CD14-positive monocyte (primary cell): ENCODE results near the gene SPHK1. TPM values are rescaled to one million over a fixed set of nuclear protein-coding genes. Genes with fewer than 3 reads are reported as not detected.

Experiments
- DNase-seq, 3 donors: peaks; one replicate each; pipeline ENCODE4 v3.0.0-alpha.2; 2011 to 2022
- H2AFZ ChIP-seq: 2 replicates; pipeline ENCODE4 v1.6.0; 2012; ENCODE audit warnings: mild to moderate bottlenecking, low read depth, low read length, inconsistent platforms; ENCODE audit not compliant: insufficient read depth, poor library complexity, severe bottlenecking
- H3K27ac ChIP-seq, 2 donors: 1 replicate in 1 of 2; 2 replicates in 1 of 2; pipeline ENCODE4 v1.5.1; 2012 to 2013; ENCODE audit warnings: low read length in 2 of 2, control low read depth in 1 of 2, inconsistent platforms in 1 of 2, low read depth in 1 of 2, mild to moderate bottlenecking in 1 of 2
- H3K27me3 ChIP-seq, 2 donors: one replicate each; pipeline versions ENCODE4 v1.6.0 to v1.6.1; 2011 to 2013; ENCODE audit warnings: low read length in 2 of 2; ENCODE audit not compliant: control insufficient read depth in 2 of 2, insufficient read depth in 2 of 2
- H3K36me3 ChIP-seq, 2 donors: replicated peaks in 1 of 2; 1 replicate in 1 of 2; 2 replicates in 1 of 2; pipeline versions ENCODE4 v1.5.1 to v1.6.1; 2012 to 2013; ENCODE audit warnings: low read length in 2 of 2, control low read depth in 1 of 2, inconsistent platforms in 1 of 2, mild to moderate bottlenecking in 1 of 2; ENCODE audit not compliant: insufficient read depth in 2 of 2, control insufficient read depth in 1 of 2
- H3K4me1 ChIP-seq, 2 donors: 1 replicate in 1 of 2; 2 replicates in 1 of 2; pipeline versions ENCODE4 v1.5.1 to v1.6.1; 2012 to 2013; ENCODE audit warnings: low read length in 2 of 2, control low read depth in 1 of 2, inconsistent platforms in 1 of 2, mild to moderate bottlenecking in 1 of 2, moderate library complexity in 1 of 2; ENCODE audit not compliant: insufficient read depth in 2 of 2, control insufficient read depth in 1 of 2
- H3K4me2 ChIP-seq: replicated peaks from 2 replicates; pipeline ENCODE3; 2012; ENCODE audit warnings: low read length, moderate library complexity, mild to moderate bottlenecking; ENCODE audit not compliant: poor library complexity, severe bottlenecking; ENCODE audit errors: extremely low read depth
- H3K4me3 ChIP-seq, 3 experiments: fragments of 200-600 bp in 1 of 3; sonication (generic) in 1 of 3; replicated peaks in 1 of 3; 1 replicate in 2 of 3; 2 replicates in 1 of 3; pipeline ENCODE4 v1.5.1; 2011 to 2013; ENCODE audit warnings: low read length in 3 of 3, mild to moderate bottlenecking in 3 of 3, control low read depth in 2 of 3, low read depth in 2 of 3, inconsistent platforms in 1 of 3, moderate library complexity in 1 of 3
- H3K79me2 ChIP-seq: 2 replicates; pipeline ENCODE4 v1.6.0; 2012; ENCODE audit warnings: mild to moderate bottlenecking, control low read depth, inconsistent platforms, low read length, moderate library complexity; ENCODE audit not compliant: insufficient read depth
- H3K9ac ChIP-seq: 2 replicates; pipeline ENCODE4 v1.6.0; 2017; ENCODE audit warnings: low read length, mild to moderate bottlenecking; ENCODE audit not compliant: insufficient read depth, poor library complexity, severe bottlenecking
- H3K9me3 ChIP-seq, 2 donors: replicated peaks in 1 of 2; 1 replicate in 1 of 2; 2 replicates in 1 of 2; pipeline versions ENCODE4 v1.5.1 to v1.6.1; 2012 to 2013; ENCODE audit warnings: low read length in 2 of 2, control low read depth in 1 of 2; ENCODE audit not compliant: control insufficient read depth in 1 of 2, insufficient read depth in 1 of 2
- H4K20me1 ChIP-seq: 2 replicates; pipeline ENCODE4 v1.6.0; 2012; ENCODE audit warnings: mild to moderate bottlenecking, low read length, control low read depth, moderate library complexity; ENCODE audit not compliant: insufficient read depth
- H3K27ac Mint-ChIP-seq, 7 donors: one replicate each; pipeline ENCODE4 v1.8.0; 2020; ENCODE audit warnings: mild to moderate bottlenecking in 7 of 7, mixed read lengths in 7 of 7, moderate library complexity in 6 of 7, inconsistent platforms in 2 of 7
- H3K27me3 Mint-ChIP-seq, 3 donors: one replicate each; pipeline ENCODE4 v1.8.0; 2021 to 2022; ENCODE audit warnings: low read depth in 3 of 3, mild to moderate bottlenecking in 3 of 3, mixed read lengths in 3 of 3, moderate library complexity in 3 of 3, inconsistent platforms in 1 of 3
- H3K36me3 Mint-ChIP-seq, 2 donors: one replicate each; pipeline ENCODE4 v1.8.0; 2020; ENCODE audit warnings: mixed read lengths in 2 of 2, inconsistent platforms in 1 of 2, mild to moderate bottlenecking in 1 of 2
- H3K4me1 Mint-ChIP-seq: one replicate; pipeline ENCODE4 v1.8.0; 2020; ENCODE audit warnings: mild to moderate bottlenecking, mixed read lengths
- H3K4me3 Mint-ChIP-seq, 2 donors: one replicate each; pipeline ENCODE4 v1.8.0; 2020; ENCODE audit warnings: mild to moderate bottlenecking in 2 of 2, mixed read lengths in 2 of 2, moderate library complexity in 1 of 2
- H3K9me3 Mint-ChIP-seq, 7 donors: one replicate each; pipeline ENCODE4 v1.8.0; 2020 to 2022; ENCODE audit warnings: mixed read lengths in 7 of 7, mild to moderate bottlenecking in 6 of 7, moderate library complexity in 6 of 7, inconsistent platforms in 2 of 7
- CTCF ChIP-seq: fragments of 200-600 bp; IDR thresholded peaks from one replicate; pipeline ENCODE4 v1.8.0; 2022; ENCODE audit warnings: antibody characterized with exemption, mild to moderate bottlenecking
- WGBS: methylation state at CpG from one replicate; pipeline ENCODE4 v1.1.5; 2013; ENCODE audit warnings: missing lambda C conversion rate; ENCODE audit not compliant: insufficient coverage; 5-methylcytosine and 5-hydroxymethylcytosine counted together
- intact Hi-C, 2 donors: fragments of 100-400 bp; cut with micrococcal nuclease; formaldehyde crosslinking; loops; one replicate each; pipeline versions ENCODE4 v1.15.0 to v1.15.1; 2023
- polyA plus RNA-seq, 3 donors: library from polyadenylated mRNA; depleted of rRNA in 1 of 3; unstranded in 2 of 3; stranded (reverse) in 1 of 3; fragments of 300-500 nt in 2 of 3; fragments of >200 nt in 1 of 3; fragmentation: Illumina TruSeq in 2 of 3; gene quantifications; 1 replicate in 2 of 3; 2 replicates in 1 of 3; pipeline ENCODE4 v1.2.3, GENCODE V29; 2012 to 2021

SPHK1 gene
- polyA plus RNA-seq, 3 donors = 12.9 to 33.9 (median 19.1) TPM

- Mint-ChIP-seq H3K27me3 (no peaks in the 10 kb centered on the region), H3K36me3 (peaks cover 5 to 8% of the 10 kb centered on the region in 2 donors), H3K4me3 (no peak overlapping the region), H3K4me1 (peaks cover 18% of the 10 kb centered on the region), H3K27ac (no peak overlapping the region), H3K9me3 (no peaks in the 10 kb centered on the region)
- WGBS = no CpG with 5 or more reads among the region's 1 CpG
- Histone ChIP-seq H4K20me1 (peaks cover 52% of the 10 kb centered on the region), H2AFZ (no peak overlapping the region), H3K4me2 (no peak overlapping the region), H3K36me3 (no peaks in the 10 kb centered on the region), H3K9me3 (no peaks in the 10 kb centered on the region), H3K27me3 (no peaks in the 10 kb centered on the region), H3K27ac (no peak overlapping the region), H3K4me1 (no peaks in the 10 kb centered on the region), H3K9ac (no peak overlapping the region), H3K4me3 (no peak overlapping the region), H3K79me2 (peaks cover 31% of the 10 kb centered on the region)
- intact Hi-C loops = no loop called here
- DNase-seq = no peak
- TF ChIP-seq CTCF = no peak
These were observed 44.1 kb downstream of the SPHK1 start for GRCh38 chr17:76428511-76428910.

- Histone ChIP-seq H3K9me3 (no peaks in the 10 kb centered on the region), H3K27me3 (no peaks in the 10 kb centered on the region), H3K4me3 (no peak overlapping the region), H3K27ac (no peak overlapping the region), H3K79me2 (peaks cover 40% of the 10 kb centered on the region), H3K9ac (no peak overlapping the region), H3K36me3 (no peaks in the 10 kb centered on the region), H3K4me2 (no peak overlapping the region), H3K4me1 (no peaks in the 10 kb centered on the region), H4K20me1 (peaks cover 73% of the 10 kb centered on the region), H2AFZ (no peak overlapping the region)
- Mint-ChIP-seq H3K9me3 (no peaks in the 10 kb centered on the region), H3K27me3 (peaks cover 0 to 1% (median 0%) of the 10 kb centered on the region in 3 donors), H3K4me3 (no peak overlapping the region), H3K4me1 (peaks cover 21% of the 10 kb centered on the region), H3K36me3 (peaks cover 10 to 15% of the 10 kb centered on the region in 2 donors), H3K27ac (peak overlapping the region in 1 of 7 donors; percentile 11)
- 100% methylated on average over 1 of the region's 2 CpGs for WGBS
- no peak for TF ChIP-seq CTCF
- intact Hi-C loops = no loop called here
- DNase-seq = no peak
These were observed 47.1 kb downstream of the SPHK1 start for GRCh38 chr17:76431509-76431908.
